SK-N-SH (cell line): ENCODE results near the gene IQGAP2.

ENCODE experiments used
- MXI1 ChIP-seq: IDR thresholded peaks from 2 replicates; pipeline ENCODE4 v1.6.1; 2012; ENCODE audit warnings: mild to moderate bottlenecking, low read depth, low read length, improper control_type of control experiment
- TF ChIP-seq, protein P1 (sequence below): fragments of 200-600 bp; sonication (generic); IDR thresholded peaks from 2 replicates; pipeline ENCODE4 v1.6.1; 2017; ENCODE audit warnings: antibody characterized with exemption, mild to moderate bottlenecking, moderate library complexity
- TF ChIP-seq, protein P2 (sequence below): fragments of 150-350 bp; IDR thresholded peaks from 2 replicates; pipeline ENCODE4 v1.6.1; 2017; ENCODE audit warnings: antibody characterized with exemption, low read length, low read depth, borderline replicate concordance

DNA sequence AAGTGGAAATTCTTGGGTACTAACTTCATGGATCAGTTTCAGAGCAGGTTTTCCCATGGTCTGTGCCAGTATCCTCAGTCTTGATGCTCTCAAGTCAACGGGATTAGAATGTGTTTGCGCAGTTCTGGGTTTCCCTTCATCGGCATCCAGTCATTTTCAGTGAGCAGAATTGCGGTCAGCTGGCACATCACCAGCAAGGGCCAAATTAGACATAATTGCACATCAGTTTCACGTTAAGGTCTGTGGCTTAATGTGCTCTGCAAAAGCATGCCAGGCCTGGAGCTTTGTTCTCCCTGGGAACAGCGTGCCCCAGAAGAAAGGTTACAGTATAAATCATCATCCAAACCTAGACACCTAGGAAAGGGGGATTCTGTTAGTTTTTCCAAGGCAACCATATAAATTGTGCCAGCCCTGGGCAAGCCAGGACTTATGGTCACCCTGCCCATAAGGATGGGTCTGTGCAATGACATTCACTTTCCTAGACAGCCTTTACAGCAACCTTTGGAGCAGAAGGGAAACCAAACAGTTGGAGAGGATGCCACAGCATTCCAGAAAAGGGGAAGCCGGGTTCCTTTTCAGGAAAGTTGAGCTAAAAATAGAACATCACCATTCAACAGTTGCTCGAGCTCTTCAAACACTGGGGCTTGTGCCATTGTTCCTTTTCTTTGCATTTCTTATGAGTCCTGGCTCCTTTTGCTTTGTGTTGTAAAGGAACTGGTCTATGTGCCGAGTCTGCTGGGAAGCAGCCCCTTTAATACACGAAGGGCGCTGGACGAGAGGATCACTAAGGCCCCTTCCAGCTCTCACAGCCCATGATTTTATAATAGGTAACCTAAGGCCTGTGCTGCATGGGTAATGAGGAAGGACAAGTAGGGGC, 23.1 kb downstream of the IQGAP2 start:
- TF ChIP-seq, protein P1, sequence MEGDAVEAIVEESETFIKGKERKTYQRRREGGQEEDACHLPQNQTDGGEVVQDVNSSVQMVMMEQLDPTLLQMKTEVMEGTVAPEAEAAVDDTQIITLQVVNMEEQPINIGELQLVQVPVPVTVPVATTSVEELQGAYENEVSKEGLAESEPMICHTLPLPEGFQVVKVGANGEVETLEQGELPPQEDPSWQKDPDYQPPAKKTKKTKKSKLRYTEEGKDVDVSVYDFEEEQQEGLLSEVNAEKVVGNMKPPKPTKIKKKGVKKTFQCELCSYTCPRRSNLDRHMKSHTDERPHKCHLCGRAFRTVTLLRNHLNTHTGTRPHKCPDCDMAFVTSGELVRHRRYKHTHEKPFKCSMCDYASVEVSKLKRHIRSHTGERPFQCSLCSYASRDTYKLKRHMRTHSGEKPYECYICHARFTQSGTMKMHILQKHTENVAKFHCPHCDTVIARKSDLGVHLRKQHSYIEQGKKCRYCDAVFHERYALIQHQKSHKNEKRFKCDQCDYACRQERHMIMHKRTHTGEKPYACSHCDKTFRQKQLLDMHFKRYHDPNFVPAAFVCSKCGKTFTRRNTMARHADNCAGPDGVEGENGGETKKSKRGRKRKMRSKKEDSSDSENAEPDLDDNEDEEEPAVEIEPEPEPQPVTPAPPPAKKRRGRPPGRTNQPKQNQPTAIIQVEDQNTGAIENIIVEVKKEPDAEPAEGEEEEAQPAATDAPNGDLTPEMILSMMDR = no peak
- TF ChIP-seq MXI1 = no peak
- TF ChIP-seq, protein P2, sequence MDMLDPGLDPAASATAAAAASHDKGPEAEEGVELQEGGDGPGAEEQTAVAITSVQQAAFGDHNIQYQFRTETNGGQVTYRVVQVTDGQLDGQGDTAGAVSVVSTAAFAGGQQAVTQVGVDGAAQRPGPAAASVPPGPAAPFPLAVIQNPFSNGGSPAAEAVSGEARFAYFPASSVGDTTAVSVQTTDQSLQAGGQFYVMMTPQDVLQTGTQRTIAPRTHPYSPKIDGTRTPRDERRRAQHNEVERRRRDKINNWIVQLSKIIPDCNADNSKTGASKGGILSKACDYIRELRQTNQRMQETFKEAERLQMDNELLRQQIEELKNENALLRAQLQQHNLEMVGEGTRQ = no peak
